ENCODE results near the gene UPF2. TPM values are rescaled to one million over a fixed set of nuclear protein-coding genes. Genes with fewer than 3 reads are reported as not detected.
"Not testable (repeated sequence)": the region's sequence is repeated elsewhere in the genome, so short reads cannot be mapped to it uniquely, and the experiment has no call there.

UPF2 gene
- total and polyA plus RNA-seq, 3 donors from 2014 or later: 15.7 to 43.7 (median 36.9) TPM

DNA sequence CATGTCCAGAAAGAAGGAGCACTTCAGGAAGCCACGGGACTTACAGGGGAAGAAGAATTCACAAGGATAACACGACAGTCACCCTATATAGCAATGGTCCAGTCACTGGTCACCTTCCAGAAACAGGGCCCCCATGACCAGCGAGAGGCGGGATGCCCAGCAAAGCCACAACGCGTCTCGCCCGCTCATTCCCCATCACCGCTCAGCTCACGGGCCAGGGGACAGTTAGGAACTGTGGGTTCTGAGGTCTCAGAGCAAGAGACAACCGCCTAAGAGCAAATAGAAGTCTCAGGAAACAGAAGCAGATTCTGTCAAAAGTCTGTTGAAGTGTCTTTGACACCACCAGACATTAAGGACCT lies 147.5 kb downstream of the UPF2 start:
- Histone ChIP-seq H3K36me3 (ENCODE audit: low read depth, missing control alignments) (no peaks in the 10 kb centered on the region), H3K27ac (no peak overlapping the region), H3K27me3 (no peaks in the 10 kb centered on the region), H3K4me3 (peak overlapping the region; percentile 48 to 58), H3K4me1 (no peaks in the 10 kb centered on the region), H3K9me3 (no peaks in the 10 kb centered on the region)
- intact Hi-C loops (cut with DNase I; ENCODE audit: low total_unique reads): no loop called here
- DNase-seq: no peak
- TF ChIP-seq POLR2A (IDR thresholded peaks at IDR 0.05): no peak
- TF ChIP-seq, protein P1, sequence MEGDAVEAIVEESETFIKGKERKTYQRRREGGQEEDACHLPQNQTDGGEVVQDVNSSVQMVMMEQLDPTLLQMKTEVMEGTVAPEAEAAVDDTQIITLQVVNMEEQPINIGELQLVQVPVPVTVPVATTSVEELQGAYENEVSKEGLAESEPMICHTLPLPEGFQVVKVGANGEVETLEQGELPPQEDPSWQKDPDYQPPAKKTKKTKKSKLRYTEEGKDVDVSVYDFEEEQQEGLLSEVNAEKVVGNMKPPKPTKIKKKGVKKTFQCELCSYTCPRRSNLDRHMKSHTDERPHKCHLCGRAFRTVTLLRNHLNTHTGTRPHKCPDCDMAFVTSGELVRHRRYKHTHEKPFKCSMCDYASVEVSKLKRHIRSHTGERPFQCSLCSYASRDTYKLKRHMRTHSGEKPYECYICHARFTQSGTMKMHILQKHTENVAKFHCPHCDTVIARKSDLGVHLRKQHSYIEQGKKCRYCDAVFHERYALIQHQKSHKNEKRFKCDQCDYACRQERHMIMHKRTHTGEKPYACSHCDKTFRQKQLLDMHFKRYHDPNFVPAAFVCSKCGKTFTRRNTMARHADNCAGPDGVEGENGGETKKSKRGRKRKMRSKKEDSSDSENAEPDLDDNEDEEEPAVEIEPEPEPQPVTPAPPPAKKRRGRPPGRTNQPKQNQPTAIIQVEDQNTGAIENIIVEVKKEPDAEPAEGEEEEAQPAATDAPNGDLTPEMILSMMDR (IDR thresholded peaks at IDR 0.05): no peak
- WGBS, 2 donors: 60 to 87% methylated on average over 11 of the region's 11 CpGs

- no peaks in the 10 kb centered on the region for H3K4me1 ChIP-seq
- 67 to 69% methylated on average over 40 to 47 of the region's 47 CpGs for WGBS, 2 donors
- peak overlapping the region; percentile 48 to 58 for H3K4me3 ChIP-seq
- H3K36me3 ChIP-seq (ENCODE audit: low read depth, missing control alignments): no peaks in the 10 kb centered on the region
- H3K27ac ChIP-seq: no peak overlapping the region
- intact Hi-C loops (cut with DNase I; ENCODE audit: low total_unique reads): no loop called here
- peak; percentile 61 for DNase-seq
- TF ChIP-seq, protein P1 (IDR thresholded peaks at IDR 0.05): no peak
- peak; percentile 39 for TF ChIP-seq POLR2A (IDR thresholded peaks at IDR 0.05)
- no peaks in the 10 kb centered on the region for H3K9me3 ChIP-seq
- H3K27me3 ChIP-seq: no peaks in the 10 kb centered on the region
These were observed 148.1 kb downstream of the UPF2 start for GRCh38 chr10:11894381-11895107.

DNA sequence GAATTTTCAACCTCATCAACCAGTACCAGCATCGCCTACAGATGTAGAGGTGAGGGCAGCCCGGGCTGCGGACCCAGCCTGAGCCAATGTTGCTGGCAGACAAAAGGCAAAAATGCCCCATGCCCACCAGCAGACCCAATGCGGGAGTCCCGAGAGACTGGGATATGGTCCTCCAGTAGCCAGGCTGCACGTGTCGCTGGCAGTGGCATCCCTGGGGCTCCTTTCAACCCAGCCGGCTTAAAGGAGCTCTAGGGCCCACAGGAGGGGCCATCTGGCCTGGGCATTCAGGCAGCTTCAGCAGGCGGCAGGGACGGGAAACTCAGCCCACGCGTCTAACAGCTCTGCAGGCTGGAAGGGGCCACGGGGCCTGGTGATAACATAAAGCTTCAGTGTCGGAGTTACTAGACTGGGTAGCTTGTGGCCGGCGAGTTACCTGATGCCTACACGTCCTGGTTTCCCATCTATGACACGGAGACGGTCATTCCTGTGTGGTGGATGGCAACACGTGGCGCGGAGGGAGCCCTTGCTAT lies 148.8 kb downstream of the UPF2 start:
- TF ChIP-seq POLR2A (IDR thresholded peaks at IDR 0.05): no peak
- TF ChIP-seq, protein P1 (IDR thresholded peaks at IDR 0.05): no peak
- Histone ChIP-seq H3K27me3 (no peaks in the 10 kb centered on the region), H3K4me3 (peak overlapping the region; percentile 48 to 58), H3K4me1 (no peaks in the 10 kb centered on the region), H3K36me3 (ENCODE audit: low read depth, missing control alignments) (no peaks in the 10 kb centered on the region), H3K9me3 (no peaks in the 10 kb centered on the region), H3K27ac (no peak overlapping the region)
- intact Hi-C loops (cut with DNase I; ENCODE audit: low total_unique reads): no loop called here
- 83% methylated on average over 21 of the region's 22 CpGs; no CpG with 5 or more reads in 1 of the 2 donors for WGBS, 2 donors
- DNase-seq: no peak

DNA sequence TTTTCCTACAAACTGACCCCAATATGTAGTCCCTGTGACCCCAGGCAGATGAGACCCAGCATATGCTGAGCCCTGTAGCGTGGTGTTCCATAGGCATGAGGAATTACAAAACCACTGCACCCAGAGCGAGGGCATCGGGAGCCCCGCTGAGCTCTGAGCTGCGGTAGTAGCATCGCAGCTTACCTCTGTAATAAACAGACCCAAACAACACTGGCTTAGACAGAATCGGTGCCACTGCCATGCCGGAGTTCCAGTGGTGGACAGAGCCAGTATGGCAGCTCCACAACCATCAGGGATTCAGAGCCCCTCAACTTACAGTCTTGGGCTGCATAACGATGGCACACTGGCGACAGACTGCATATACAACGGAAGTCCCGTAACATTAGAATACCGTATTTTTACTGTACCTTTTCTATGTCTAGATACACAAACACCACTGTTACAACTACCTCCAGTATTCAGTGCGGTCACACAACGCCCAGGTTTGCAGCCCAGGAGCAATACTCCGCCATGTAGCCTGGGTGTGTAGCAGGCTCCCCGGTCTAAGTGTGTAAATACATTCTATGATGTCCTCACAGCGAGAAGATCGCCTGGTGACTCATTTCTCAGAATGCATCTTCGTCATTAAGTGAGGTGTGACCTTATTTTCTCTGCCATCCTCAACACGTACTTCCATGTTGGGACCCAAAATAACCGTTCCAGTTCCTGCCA lies 150.7 kb downstream of the UPF2 start:
- Histone ChIP-seq H3K36me3 (ENCODE audit: low read depth, missing control alignments) (no peaks in the 10 kb centered on the region), H3K27ac (no peak overlapping the region), H3K4me1 (no peaks in the 10 kb centered on the region), H3K4me3 (no peak overlapping the region), H3K27me3 (no peaks in the 10 kb centered on the region), H3K9me3 (no peaks in the 10 kb centered on the region)
- TF ChIP-seq, protein P1 (IDR thresholded peaks at IDR 0.05): no peak
- no peak for TF ChIP-seq POLR2A (IDR thresholded peaks at IDR 0.05)
- WGBS, 2 donors: 86 to 89% methylated on average over 21 to 22 of the region's 22 CpGs
- no peak for DNase-seq
- intact Hi-C loops (cut with DNase I; ENCODE audit: low total_unique reads): no loop called here

GRCh38 chr10:11889263-11889662 lies 153.3 kb downstream of the UPF2 start:
- H3K27ac ChIP-seq; H3K27me3 ChIP-seq; intact Hi-C loops (cut with DNase I; ENCODE audit: low total_unique reads); H3K36me3 ChIP-seq (ENCODE audit: low read depth, missing control alignments); H3K9me3 ChIP-seq; DNase-seq; H3K4me3 ChIP-seq; H3K4me1 ChIP-seq: not testable (repeated sequence)
- 84 to 88% methylated on average over 8 of the region's 8 CpGs for WGBS, 2 donors
